GM12878 (cell line): Measurements from ENCODE around the gene DELE1.

Source experiments
- CTCF ChIP-seq, 3 experiments: IDR thresholded peaks in 2 of 3; conservative IDR thresholded peaks in 1 of 3; 2 replicates each; pipeline ENCODE4 v1.5.1; 2011; ENCODE audit warnings: low read depth in 3 of 3, low read length in 3 of 3, mild to moderate bottlenecking in 3 of 3, control low read depth in 2 of 3, moderate library complexity in 2 of 3, inconsistent platforms in 1 of 3, mixed read lengths in 1 of 3; ENCODE audit not compliant: control insufficient read depth in 2 of 3, insufficient read depth in 1 of 3; ENCODE audit errors: extremely low read depth in 1 of 3
- FOXM1 ChIP-seq: IDR thresholded peaks from 2 replicates; pipeline ENCODE4 v1.6.1; 2012; ENCODE audit warnings: low read depth, mild to moderate bottlenecking, inconsistent platforms, low read length, moderate library complexity
- MYB ChIP-seq: fragments of 150-350 bp; IDR thresholded peaks from 2 replicates; pipeline ENCODE4 v1.6.1; 2014; ENCODE audit warnings: mild to moderate bottlenecking, low read depth, low read length, borderline replicate concordance
- SIN3A ChIP-seq: IDR thresholded peaks from 2 replicates; pipeline ENCODE4 v1.6.1; 2012; ENCODE audit warnings: low read depth, low read length, improper control_type of control experiment
- SPI1 ChIP-seq: IDR thresholded peaks from 2 replicates; pipeline ENCODE4 v1.6.1; 2011; ENCODE audit warnings: low read depth, mild to moderate bottlenecking, low read length, moderate library complexity, borderline replicate concordance; ENCODE audit not compliant: insufficient read depth
- SRF ChIP-seq, 2 experiments: IDR thresholded peaks; 2 replicates each; pipeline ENCODE4 v1.6.1; 2011; ENCODE audit warnings: low read depth in 2 of 2, low read length in 2 of 2, mild to moderate bottlenecking in 1 of 2, moderate library complexity in 1 of 2
- ZZZ3 ChIP-seq: IDR thresholded peaks from 2 replicates; pipeline ENCODE4 v1.6.1; 2011; ENCODE audit warnings: low read depth; ENCODE audit not compliant: control insufficient read depth, insufficient read length

DNA sequence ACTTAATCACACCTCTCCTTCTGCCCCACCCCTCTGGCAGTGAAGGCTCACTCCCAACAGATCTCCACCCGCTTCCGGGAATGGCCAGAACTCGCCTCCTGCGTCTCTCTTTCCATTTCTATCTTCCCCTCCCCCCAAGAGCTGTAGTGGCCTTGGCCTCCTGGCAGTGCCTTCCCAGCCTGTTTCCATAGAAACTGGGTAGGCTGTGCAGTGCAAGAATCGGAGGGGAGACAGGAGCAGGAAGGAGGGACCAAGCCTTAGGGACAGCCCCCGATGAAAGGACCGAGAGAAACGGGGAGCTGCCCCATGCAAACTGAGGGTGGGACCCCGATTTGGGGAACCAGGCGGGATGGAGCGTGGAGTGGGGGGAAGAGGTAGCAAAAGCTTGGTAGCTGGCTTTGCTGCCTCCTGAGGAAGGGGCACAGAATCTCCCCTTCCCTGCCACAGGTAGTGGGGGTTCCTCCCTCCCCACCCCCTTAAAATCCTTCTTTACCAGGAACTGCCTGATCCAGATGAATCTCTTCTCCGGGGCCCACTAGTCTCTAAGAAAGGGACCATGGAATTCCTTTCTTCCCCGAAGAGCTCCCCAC lies 41.0 kb upstream of the DELE1 start:
- TF ChIP-seq MYB, result no peak
- no peak for TF ChIP-seq CTCF (IDR thresholded peaks at IDR 0.05 in 2 of 3, conservative IDR thresholded peaks at IDR 0.05 in 1 of 3; ENCODE audit: control insufficient read depth in 2 of 3, extremely low read depth in 1 of 3, insufficient read depth in 1 of 3, low read depth in 3 of 3, low read length in 3 of 3)
- TF ChIP-seq SIN3A, result no peak
- TF ChIP-seq ZZZ3, result no peak
- no peak for TF ChIP-seq FOXM1
- TF ChIP-seq SPI1, result no peak
- TF ChIP-seq SRF (IDR thresholded peaks at IDR 0.05; ENCODE audit: low read depth in 2 of 2, low read length in 2 of 2), result no peak
